GM12878 (cell line): ENCODE measurements around the gene MTA3. TPM values are rescaled to one million over a fixed set of nuclear protein-coding genes. Genes with fewer than 3 reads are reported as not detected.

Experiments used
- ATAC-seq: fragments of 200-7000 bp; cut with Tn5 transposase; 3 replicates; pipeline ENCODE4 v1.9.1; 2020; ENCODE audit warnings: mild to moderate bottlenecking, moderate library complexity
- BruUV-seq: library from RNA; stranded (reverse); fragments of 400-500 nt; replicated peaks from 2 replicates; lab custom pipeline; 2021; lab: Mats Ljungman, UMichigan
- CTCF ChIA-PET: fragments of 300-600 bp; sonication (Branson Sonifier 250); formaldehyde crosslinking; extraction: SDS; loops from one replicate; lab custom pipeline; 2021; ENCODE audit warnings: inconsistent platforms; lab: Yijun Ruan, JAX
- POLR2A ChIA-PET: fragments of 350-600 bp; formaldehyde crosslinking; extraction: SDS; loops from one replicate; lab custom pipeline; 2021; ENCODE audit warnings: inconsistent platforms; lab: Charles Lee
- RAD21 ChIA-PET: fragments of 300-600 bp; sonication (Branson Sonifier 250); formaldehyde crosslinking; loops from one replicate; lab custom pipeline; 2023; ENCODE audit warnings: antibody characterized with exemption; ENCODE audit not compliant: unreplicated experiment; lab: Charles Lee
- SMC1A ChIA-PET: fragments of 300-600 bp; sonication (Branson Sonifier 250); formaldehyde crosslinking; loops from one replicate; lab custom pipeline; 2023; ENCODE audit not compliant: unreplicated experiment, uncharacterized antibody; lab: Charles Lee
- DNase-seq: peaks from one replicate; pipeline ENCODE4 v3.0.0-alpha.2; 2011; ENCODE audit warnings: low read depth, low spot score
- FAIRE-seq: peaks from 3 replicates; lab custom pipeline; 2011; peaks lifted over from hg19 to GRCh38; lab: Jason Lieb, UNC
- H2AFZ ChIP-seq: 2 replicates; pipeline ENCODE4 v1.6.0; 2011; ENCODE audit warnings: low read depth, low read length, control low read depth; ENCODE audit not compliant: control insufficient read depth
- H3K27ac ChIP-seq: 2 replicates; pipeline ENCODE4 v1.5.1; 2011; ENCODE audit warnings: control low read depth; ENCODE audit not compliant: control insufficient read depth, insufficient read depth
- H3K27me3 ChIP-seq, 2 experiments: replicated peaks in 1 of 2; 2 replicates each; pipeline versions ENCODE4 v1.6.0 to v1.6.1; 2011; ENCODE audit warnings: low read length in 1 of 2; ENCODE audit not compliant: control insufficient read depth in 2 of 2, insufficient read depth in 2 of 2
- H3K36me3 ChIP-seq, 2 experiments: 2 replicates each; pipeline ENCODE4 v1.5.1; 2011; ENCODE audit warnings: low read length in 1 of 2; ENCODE audit not compliant: control insufficient read depth in 2 of 2, insufficient read depth in 2 of 2
- H3K4me1 ChIP-seq: 2 replicates; pipeline ENCODE4 v1.6.1; 2011; ENCODE audit warnings: mild to moderate bottlenecking, low read length, moderate library complexity, mixed read lengths; ENCODE audit not compliant: control insufficient read depth, insufficient read depth
- H3K4me2 ChIP-seq: 2 replicates; pipeline ENCODE4 v1.6.0; 2011; ENCODE audit warnings: control low read depth; ENCODE audit not compliant: control insufficient read depth, insufficient read depth
- H3K4me3 ChIP-seq: fragments of 200-600 bp; sonication (generic); 2 replicates; pipeline ENCODE4 v1.5.1; 2016
- H3K79me2 ChIP-seq: 2 replicates; pipeline ENCODE4 v1.6.0; 2011; ENCODE audit warnings: low read length; ENCODE audit not compliant: control insufficient read depth, insufficient read depth
- H3K9ac ChIP-seq: 2 replicates; pipeline ENCODE4 v1.8.0; 2011; ENCODE audit warnings: low read length, control low read depth, mixed read lengths; ENCODE audit not compliant: control insufficient read depth, insufficient read depth
- H3K9me3 ChIP-seq: replicated peaks from 3 replicates; pipeline ENCODE4 v1.5.1; 2011; ENCODE audit warnings: mild to moderate bottlenecking, low read length; ENCODE audit not compliant: control insufficient read depth, insufficient read depth
- H4K20me1 ChIP-seq: 2 replicates; pipeline ENCODE4 v1.6.0; 2011; ENCODE audit not compliant: control insufficient read depth, insufficient read depth
- BCL3 ChIP-seq: IDR thresholded peaks from 2 replicates; pipeline ENCODE4 v1.6.1; 2011; ENCODE audit warnings: borderline replicate concordance, low read depth, mild to moderate bottlenecking, moderate library complexity, low read length; ENCODE audit not compliant: insufficient read depth, poor library complexity, severe bottlenecking
- BRCA1 ChIP-seq: IDR thresholded peaks from 2 replicates; pipeline ENCODE4 v1.6.1; 2011; ENCODE audit warnings: low read depth, low read length, improper control_type of control experiment
- CHD1 ChIP-seq: IDR thresholded peaks from 2 replicates; pipeline ENCODE4 v1.6.1; 2012; ENCODE audit warnings: low read depth, low read length, improper control_type of control experiment
- CREM ChIP-seq: IDR thresholded peaks from 2 replicates; pipeline ENCODE4 v1.6.1; 2014; ENCODE audit warnings: antibody characterized with exemption, low read depth
- E2F8 ChIP-seq: fragments of 450-650 bp; IDR thresholded peaks from 2 replicates; pipeline ENCODE4 v1.6.1; 2018; ENCODE audit warnings: mild to moderate bottlenecking, low read depth, moderate library complexity; ENCODE audit not compliant: partially characterized antibody
- HDAC2 ChIP-seq: fragments of 200-600 bp; sonication (generic); IDR thresholded peaks from 2 replicates; pipeline ENCODE4 v1.6.1; 2017
- NBN ChIP-seq: fragments of 450-650 bp; IDR thresholded peaks from 2 replicates; pipeline ENCODE4 v1.6.1; 2016
- NFYB ChIP-seq: IDR thresholded peaks from 2 replicates; pipeline ENCODE4 v1.6.1; 2011; ENCODE audit warnings: low read depth, mild to moderate bottlenecking, low read length, improper control_type of control experiment, moderate library complexity; ENCODE audit not compliant: insufficient read depth
- PAX8 ChIP-seq: fragments of 450-650 bp; IDR thresholded peaks from 2 replicates; pipeline ENCODE4 v1.6.1; 2017; ENCODE audit warnings: mild to moderate bottlenecking, moderate library complexity
- RAD21 ChIP-seq: IDR thresholded peaks from 2 replicates; pipeline ENCODE4 v1.6.1; 2011; ENCODE audit warnings: mild to moderate bottlenecking, low read depth, low read length, moderate library complexity; ENCODE audit not compliant: insufficient read depth
- RUNX3 ChIP-seq: IDR thresholded peaks from 2 replicates; pipeline ENCODE4 v1.6.1; 2012; ENCODE audit warnings: low read length, inconsistent platforms
- SIN3A ChIP-seq: IDR thresholded peaks from 2 replicates; pipeline ENCODE4 v1.6.1; 2012; ENCODE audit warnings: low read depth, low read length, improper control_type of control experiment
- SIX5 ChIP-seq: IDR thresholded peaks from 2 replicates; pipeline ENCODE4 v1.6.1; 2011; ENCODE audit warnings: mild to moderate bottlenecking, low read depth, low read length, moderate library complexity; ENCODE audit not compliant: severe bottlenecking
- SREBF2 ChIP-seq: IDR thresholded peaks from 2 replicates; pipeline ENCODE4 v1.6.1; 2012; ENCODE audit warnings: mild to moderate bottlenecking, low read length
- ZNF622 ChIP-seq: fragments of 450-650 bp; IDR thresholded peaks from 2 replicates; pipeline ENCODE4 v1.6.1; 2017; ENCODE audit warnings: mild to moderate bottlenecking, inconsistent platforms
- WGBS: methylation state at CpG from one replicate; pipeline ENCODE4 v1.1.6; 2016; ENCODE audit warnings: low lambda C conversion rate; ENCODE audit not compliant: insufficient replicate concordance, insufficient coverage; ENCODE audit errors: missing lambda C conversion rate; 5-methylcytosine and 5-hydroxymethylcytosine counted together
- in situ Hi-C: fragments of 300-500 bp; cut with MboI; formaldehyde crosslinking; loops from 9 replicates; pipeline ENCODE4 v1.14.3; 2018; ENCODE audit warnings: mixed read lengths
- intact Hi-C: fragments of 100-400 bp; cut with micrococcal nuclease; formaldehyde crosslinking; loops from one replicate; pipeline ENCODE4 v1.14.2; 2022; ENCODE audit not compliant: unreplicated experiment
- polyA plus RNA-seq, 11 experiments: library from polyadenylated mRNA; depleted of rRNA in 4 of 11; unstranded in 6 of 11; stranded (reverse) in 5 of 11; fragments of >200 nt; fragmentation: Nextera tagmentation in 4 of 11; fragmentation: Illumina TruSeq in 1 of 11; extraction: Ambion mirVana in 4 of 11; extraction: Trizol in 1 of 11; gene quantifications; 1 replicate in 1 of 11; 2 replicates in 10 of 11; pipeline versions ENCODE4 v1.2.1 to v1.2.3, GENCODE V29; 2011 to 2016; ENCODE audit warnings: inconsistent platforms in 2 of 11, missing spikeins in 2 of 11, low read depth in 1 of 11
- total RNA-seq, 4 experiments: library from RNA; depleted of rRNA in 3 of 4; stranded (reverse); fragments of >200 nt in 3 of 4; fragmentation: Illumina TruSeq in 1 of 4; extraction: Trizol in 1 of 4; gene quantifications; 2 replicates each; pipeline versions ENCODE4 v1.2.1 to v1.2.3, GENCODE V29; 2013 to 2021
- TF ChIP-seq, protein P1 (sequence below): fragments of 450-650 bp; IDR thresholded peaks from 2 replicates; pipeline ENCODE4 v1.6.1; 2016; ENCODE audit warnings: mild to moderate bottlenecking
- TF ChIP-seq, protein P2 (sequence below): fragments of 450-650 bp; IDR thresholded peaks from 2 replicates; pipeline ENCODE4 v1.6.1; 2014; ENCODE audit warnings: mild to moderate bottlenecking

The MTA3 gene
- total and polyA plus RNA-seq, 10 of the 15 experiments (the other 5 are each of a cell fraction or from before 2014, with no cell fraction given): 17.6 to 45.5 (median 26.5) TPM

- TF ChIP-seq, protein P1, sequence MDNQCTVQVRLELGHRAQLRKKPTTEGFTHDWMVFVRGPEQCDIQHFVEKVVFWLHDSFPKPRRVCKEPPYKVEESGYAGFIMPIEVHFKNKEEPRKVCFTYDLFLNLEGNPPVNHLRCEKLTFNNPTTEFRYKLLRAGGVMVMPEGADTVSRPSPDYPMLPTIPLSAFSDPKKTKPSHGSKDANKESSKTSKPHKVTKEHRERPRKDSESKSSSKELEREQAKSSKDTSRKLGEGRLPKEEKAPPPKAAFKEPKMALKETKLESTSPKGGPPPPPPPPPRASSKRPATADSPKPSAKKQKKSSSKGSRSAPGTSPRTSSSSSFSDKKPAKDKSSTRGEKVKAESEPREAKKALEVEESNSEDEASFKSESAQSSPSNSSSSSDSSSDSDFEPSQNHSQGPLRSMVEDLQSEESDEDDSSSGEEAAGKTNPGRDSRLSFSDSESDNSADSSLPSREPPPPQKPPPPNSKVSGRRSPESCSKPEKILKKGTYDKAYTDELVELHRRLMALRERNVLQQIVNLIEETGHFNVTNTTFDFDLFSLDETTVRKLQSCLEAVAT: no peak
- no peak for TF ChIP-seq CHD1
These were observed 71.1 kb downstream of the MTA3 start (continued) for GRCh38 chr2:42639340-42640077.

GRCh38 chr2:42640261-42640660 lies 71.8 kb downstream of the MTA3 start:
- Histone ChIP-seq H3K4me1 (peaks cover 4% of the 10 kb centered on the region), H3K27ac (peak overlapping the region; percentile 43; the same call in 1 of the 2 replicates), H3K9me3 (no peaks in the 10 kb centered on the region), H3K79me2 (peaks cover 4% of the 10 kb centered on the region), H3K4me3 (no peak overlapping the region), H3K27me3 (no peaks in the 10 kb centered on the region), H3K4me2 (no peak overlapping the region), H2AFZ (no peak overlapping the region), H3K36me3 (peaks cover 0 to 8% of the 10 kb centered on the region in 2 experiments; a peak in 3 of 4 replicates), H3K9ac (no peak overlapping the region), H4K20me1 (no peaks in the 10 kb centered on the region)
- FAIRE-seq (no peak), DNase-seq (no peak), ATAC-seq (no peak)
- POLR2A ChIA-PET: interaction anchor here (0.8 kb wide), 1 partner anchor 154 kb away, joined by 3 read pairs; no protein-coding TSS in a partner anchor
- WGBS: 93% methylated on average over 1 of the region's 1 CpG
- BruUV-seq: no TSS peak
- intact Hi-C loops: no loop called here
- SMC1A ChIA-PET: interaction anchor here (0.9 to 3.6 kb wide), 2 partner anchors 41 to 83 kb away, joined by 4 to 16 read pairs; no protein-coding TSS in a partner anchor
- in situ Hi-C loops: no loop called here
- RAD21 ChIA-PET: no interaction called here
- CTCF ChIA-PET: interaction anchor here (0.6 kb wide), 2 partner anchors 44 to 78 kb away, joined by 3 read pairs; no protein-coding TSS in a partner anchor
- TF ChIP-seq PAX8 (no peak), RUNX3 (no peak), CREM (no peak), SREBF2 (no peak), HDAC2 (no peak), E2F8 (no peak), NBN (no peak), SIX5 (no peak), BCL3 (no peak), BRCA1 (no peak), RAD21 (no peak), NFYB (no peak), ZNF622 (no peak), SIN3A (no peak)
- TF ChIP-seq, protein P2, sequence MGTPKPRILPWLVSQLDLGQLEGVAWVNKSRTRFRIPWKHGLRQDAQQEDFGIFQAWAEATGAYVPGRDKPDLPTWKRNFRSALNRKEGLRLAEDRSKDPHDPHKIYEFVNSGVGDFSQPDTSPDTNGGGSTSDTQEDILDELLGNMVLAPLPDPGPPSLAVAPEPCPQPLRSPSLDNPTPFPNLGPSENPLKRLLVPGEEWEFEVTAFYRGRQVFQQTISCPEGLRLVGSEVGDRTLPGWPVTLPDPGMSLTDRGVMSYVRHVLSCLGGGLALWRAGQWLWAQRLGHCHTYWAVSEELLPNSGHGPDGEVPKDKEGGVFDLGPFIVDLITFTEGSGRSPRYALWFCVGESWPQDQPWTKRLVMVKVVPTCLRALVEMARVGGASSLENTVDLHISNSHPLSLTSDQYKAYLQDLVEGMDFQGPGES: no peak
